Activated CD4-positive, alpha-beta T cell treated with anti-CD3 and anti-CD28 coated beads, Interleukin-2, amount 50 U/mL, for 16 hours (primary cell): ENCODE data around the gene CCN2.
"Not testable (repeated sequence)": the region's sequence is repeated elsewhere in the genome, so short reads cannot be mapped to it uniquely, and the experiment has no call there.

Experiments used
- DNase-seq: peaks from one replicate; pipeline ENCODE4 v3.0.0-alpha.2; 2020

Gene CCN2

GRCh38 chr6:131908787-131909186 is 42.4 kb downstream of the CCN2 start:
- not testable (repeated sequence) for DNase-seq

- DNase-seq = not testable (repeated sequence)
Observed at GRCh38 chr6:131903734-131904133, 47.4 kb downstream of the CCN2 start.

GRCh38 chr6:131901326-131901873 is 49.8 kb downstream of the CCN2 start:
- not testable (repeated sequence) for DNase-seq

GRCh38 chr6:131900231-131900630 is 50.9 kb downstream of the CCN2 start:
- no peak for DNase-seq

GRCh38 chr6:131898718-131899117 is 52.5 kb downstream of the CCN2 start:
- no peak for DNase-seq
